HL-60/S4 treated with retinoic acid at 250 ng/mL for 4 days and 3 days (cell line): ENCODE data around the gene NINJ1.

Experiments
- in situ Hi-C: fragments of 300-500 bp; cut with MboI; formaldehyde crosslinking; loops from 2 replicates; pipeline ENCODE4 v1.7.0; 2022; ENCODE audit warnings: low sequenced_read_pairs

NINJ1 gene

GRCh38 chr9:93091453-93092081 is 42.5 kb downstream of the NINJ1 start:
- in situ Hi-C loops: no loop called here

- in situ Hi-C loops: no loop called here
These were observed 43.0 kb downstream of the NINJ1 start for GRCh38 chr9:93091056-93091452.

- in situ Hi-C loops: no loop called here
These were observed 43.9 kb downstream of the NINJ1 start for GRCh38 chr9:93090091-93090655.

- in situ Hi-C loops: no loop called here
These were observed 44.5 kb downstream of the NINJ1 start for GRCh38 chr9:93089481-93089991.

DNA sequence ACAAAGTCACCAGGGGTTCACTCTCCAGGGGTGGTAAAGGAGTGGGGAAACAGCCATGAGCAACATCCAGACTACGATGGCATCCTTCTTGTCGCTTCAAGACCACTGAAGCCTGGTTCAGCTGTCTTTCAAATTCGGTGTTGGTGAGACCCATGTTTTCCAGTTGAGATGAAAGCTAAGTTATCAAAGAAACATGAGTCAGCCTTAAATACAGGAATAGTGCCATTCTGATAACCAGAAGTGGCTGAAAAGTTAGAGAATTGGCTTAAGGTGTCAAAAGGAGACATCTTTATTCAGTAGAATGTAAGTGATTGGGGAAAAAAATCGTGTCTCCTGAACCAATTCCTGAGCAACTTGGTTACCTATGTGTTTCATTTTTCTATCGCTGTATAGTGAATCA is 45.0 kb downstream of the NINJ1 start:
- in situ Hi-C loops: no loop called here

GRCh38 chr9:93088656-93089015 is 45.4 kb downstream of the NINJ1 start:
- in situ Hi-C loops: no loop called here

- in situ Hi-C loops: no loop called here
These were observed 45.9 kb downstream of the NINJ1 start for GRCh38 chr9:93087971-93088655.

DNA sequence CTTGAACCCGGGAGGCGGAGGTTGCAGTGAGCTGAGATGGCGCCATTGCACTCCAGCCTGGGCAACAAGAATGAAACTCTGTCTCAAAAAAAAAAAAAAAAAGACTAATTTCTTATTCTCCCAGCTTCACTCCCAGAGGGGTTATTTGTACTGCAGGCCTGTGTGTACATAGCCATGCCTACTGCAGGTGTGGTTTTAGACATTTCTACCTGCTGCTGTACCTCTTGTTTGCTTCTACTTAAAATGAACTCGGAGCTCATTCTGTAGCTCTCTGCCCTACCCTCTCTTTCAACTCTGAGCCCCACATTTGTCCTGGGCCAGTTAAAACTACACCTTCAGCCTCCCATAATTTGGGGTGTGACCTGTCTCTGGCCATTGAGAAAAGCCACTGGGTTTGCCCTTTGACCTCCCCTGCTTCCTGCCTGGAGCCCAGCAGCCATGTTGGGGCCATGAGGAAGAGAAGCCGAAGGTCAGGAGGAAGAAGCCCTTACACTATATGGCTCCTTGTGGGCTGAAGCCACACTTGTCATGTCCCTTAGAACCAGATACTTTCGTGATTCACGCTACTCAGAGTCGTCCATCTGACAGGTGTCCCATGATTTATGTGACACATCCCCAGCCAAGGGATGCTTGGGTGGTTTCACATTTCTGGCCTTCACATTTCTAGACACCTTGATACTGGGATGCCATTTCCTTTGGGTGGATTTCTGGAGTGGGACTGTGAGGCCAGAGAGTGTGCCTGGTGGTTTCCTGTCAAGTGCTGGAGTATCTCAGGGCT is 47.4 kb downstream of the NINJ1 start:
- in situ Hi-C loops: no loop called here

DNA sequence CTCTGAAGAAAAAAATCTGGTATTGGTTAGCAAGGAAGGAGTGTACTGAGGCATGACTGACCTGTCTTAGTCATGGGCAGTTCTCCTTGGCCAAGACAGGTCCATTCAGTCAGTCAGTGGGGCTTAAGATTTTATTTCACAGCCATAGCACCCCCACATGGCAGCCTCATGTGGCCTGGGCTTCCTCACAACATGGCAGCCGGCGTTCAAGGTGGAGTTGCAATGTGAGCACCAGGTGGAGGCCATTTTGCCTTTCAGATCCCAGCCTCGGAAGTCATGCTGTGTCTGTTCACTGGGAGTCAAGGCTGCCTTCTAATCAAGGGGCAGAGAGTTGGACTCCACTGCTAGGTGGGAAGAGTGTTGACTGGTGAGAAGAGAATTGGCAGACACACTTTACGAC is 48.4 kb downstream of the NINJ1 start:
- in situ Hi-C loops: no loop called here

GRCh38 chr9:93084471-93084881 is 49.6 kb downstream of the NINJ1 start:
- in situ Hi-C loops: no loop called here

GRCh38 chr9:93083592-93084470 is 50.2 kb downstream of the NINJ1 start:
- in situ Hi-C loops: no loop called here

DNA sequence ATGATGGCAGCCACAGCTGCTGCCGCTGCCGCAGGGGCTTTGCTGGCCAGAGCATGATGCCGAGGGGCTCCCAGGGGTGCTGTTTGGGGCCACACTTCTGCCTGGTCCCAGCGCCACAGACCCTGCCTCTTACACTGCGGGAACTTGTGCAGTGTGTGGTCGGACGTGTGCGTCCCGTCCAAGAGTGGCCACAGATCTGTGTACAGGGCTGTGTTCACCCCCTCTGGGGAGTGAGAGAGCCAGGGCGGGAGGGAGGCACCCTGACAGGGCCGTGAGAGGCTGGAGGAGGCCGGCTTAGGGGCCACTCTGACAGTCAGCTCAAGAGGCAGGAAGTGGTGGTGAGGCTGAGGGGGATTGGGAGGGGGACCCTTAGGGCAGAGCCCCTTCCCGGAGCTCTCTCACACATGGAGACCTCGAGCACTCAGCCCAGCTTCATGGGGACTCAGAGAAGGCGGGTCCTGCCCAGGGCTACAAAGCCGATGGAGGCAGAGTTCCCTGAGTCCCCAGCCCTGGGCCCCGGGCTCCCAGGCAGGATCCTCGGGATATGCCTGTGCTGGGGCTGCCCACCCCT is 51.1 kb downstream of the NINJ1 start:
- in situ Hi-C loops: no loop called here

DNA sequence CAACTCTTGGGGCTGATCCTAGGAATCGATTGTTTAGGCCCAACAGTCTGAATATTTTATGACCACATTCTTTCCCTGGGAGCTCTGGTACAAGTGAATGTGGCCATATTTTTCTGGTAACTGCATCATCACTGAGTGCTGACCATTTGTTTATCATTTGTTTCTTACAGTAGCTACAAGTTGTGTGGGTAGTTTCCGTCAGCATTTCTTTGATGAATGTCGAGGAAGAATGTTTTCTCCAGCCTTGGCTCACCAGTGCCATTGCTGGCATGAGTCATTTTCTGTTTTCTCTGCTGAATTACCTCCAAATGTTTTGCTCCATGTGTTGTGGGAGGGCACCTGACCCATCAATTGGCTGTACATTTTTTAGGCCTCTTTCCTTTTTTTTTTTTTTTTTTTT is 52.1 kb downstream of the NINJ1 start:
- in situ Hi-C loops: no loop called here

GRCh38 chr9:93081081-93081529 is 52.9 kb downstream of the NINJ1 start:
- in situ Hi-C loops: no loop called here

DNA sequence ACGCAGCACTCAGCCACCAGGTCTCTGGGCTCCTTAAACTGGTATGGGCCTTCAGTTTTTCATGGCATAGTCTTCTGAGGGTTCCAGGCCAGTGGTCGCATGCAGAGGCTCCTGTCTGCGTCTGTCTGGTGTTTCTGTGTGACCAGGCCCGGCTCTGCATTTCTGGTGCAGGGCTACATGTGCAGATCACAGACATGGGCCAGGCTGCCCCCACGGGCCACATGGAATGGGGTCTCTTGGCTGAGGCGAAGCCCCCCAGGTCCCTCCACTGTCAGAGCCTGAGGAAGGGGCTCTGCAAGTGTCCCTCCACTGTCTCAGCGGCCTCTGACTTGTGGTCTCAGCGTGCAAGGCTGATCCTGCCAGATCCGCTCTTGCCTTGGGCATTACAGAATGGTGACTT is 53.6 kb downstream of the NINJ1 start:
- in situ Hi-C loops: no loop called here

- in situ Hi-C loops: no loop called here
These were observed 54.7 kb downstream of the NINJ1 start for GRCh38 chr9:93079371-93079770.

DNA sequence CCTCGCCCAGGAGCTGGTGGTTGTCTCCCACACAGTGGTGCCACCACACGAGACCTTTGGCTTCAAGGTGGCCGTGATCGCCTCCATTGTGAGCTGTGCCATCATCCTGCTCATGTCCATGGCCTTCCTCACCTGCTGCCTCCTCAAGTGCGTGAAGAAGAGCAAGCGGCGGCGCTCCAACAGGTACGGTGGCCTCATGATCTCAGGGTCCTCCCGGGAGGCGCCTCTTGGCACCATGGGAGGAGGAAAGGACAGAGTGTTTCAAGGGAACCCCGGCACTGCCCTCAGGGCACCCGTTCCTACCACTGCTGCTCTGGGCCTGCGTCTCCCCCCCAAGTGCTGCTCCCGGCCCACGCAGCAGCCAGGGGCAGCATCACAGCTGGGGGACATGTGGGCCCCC is 56.2 kb downstream of the NINJ1 start:
- in situ Hi-C loops: no loop called here

- in situ Hi-C loops: no loop called here
These were observed 56.7 kb downstream of the NINJ1 start for GRCh38 chr9:93077367-93077766.

DNA sequence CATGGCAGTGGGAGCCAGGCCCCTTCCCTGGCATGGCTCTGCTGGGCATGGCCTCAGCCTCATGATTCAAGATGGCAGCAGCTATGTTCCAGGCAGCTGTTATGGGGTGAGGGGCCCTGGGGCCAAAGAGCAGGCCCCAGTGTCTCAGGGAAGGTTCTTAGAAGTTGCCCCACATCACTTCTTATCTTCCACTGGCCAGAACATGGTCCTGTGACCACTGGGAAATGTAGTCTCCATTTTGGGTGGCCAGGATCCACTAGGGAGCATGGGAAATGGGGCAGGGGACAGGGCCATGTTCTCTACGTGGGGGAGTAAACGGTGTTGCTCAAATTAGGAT is 57.3 kb downstream of the NINJ1 start:
- in situ Hi-C loops: no loop called here

DNA sequence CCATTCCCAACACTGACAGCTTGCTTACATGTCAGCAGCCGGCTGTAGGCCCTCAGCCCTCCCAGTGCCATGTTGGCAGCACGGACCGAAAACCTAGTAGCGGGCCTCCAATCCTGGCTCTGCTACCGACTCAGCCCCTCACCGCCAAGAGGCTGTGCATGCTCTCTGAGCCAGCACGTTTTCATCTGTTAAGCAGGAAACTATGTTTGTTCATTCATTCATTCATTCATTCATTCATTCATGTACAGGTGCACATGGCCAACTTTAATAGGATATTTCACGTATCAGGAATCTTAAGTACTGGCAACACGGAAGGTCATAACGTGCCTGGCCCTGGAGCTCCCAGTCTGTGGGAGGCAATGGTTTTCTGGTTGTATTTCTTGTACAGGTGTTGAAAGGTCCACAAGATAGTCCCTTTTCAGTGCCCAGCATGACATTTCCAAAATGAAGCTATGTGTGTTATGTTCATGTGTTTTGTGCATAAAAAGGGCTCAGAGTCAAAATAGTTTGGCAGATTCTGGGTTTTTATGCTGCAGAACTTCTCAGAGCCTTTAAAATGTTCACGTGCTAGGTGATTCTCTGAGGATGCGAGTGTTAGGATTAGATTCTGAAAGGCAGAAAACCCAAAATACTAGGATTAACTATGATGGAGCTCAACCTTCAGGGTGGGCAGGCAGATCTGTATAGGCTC is 57.8 kb downstream of the NINJ1 start:
- in situ Hi-C loops: no loop called here
